K562 (cell line): ENCODE data around the gene ZNF319. TPM values are rescaled to one million over a fixed set of nuclear protein-coding genes. Genes with fewer than 3 reads are reported as not detected.
A peak's percentile ranks its signal among the peaks of the same experiment; 100 is the strongest.

Source experiments
- CEBPB ChIP-seq: fragments of 450-650 bp; IDR thresholded peaks from 2 replicates; pipeline ENCODE4 v1.6.1; 2016; ENCODE audit warnings: missing genetic modification characterization, missing compliant biosample characterization
- GTF2E2 ChIP-seq: fragments of 200-800 bp; sonication (Bioruptor generic); IDR thresholded peaks from 2 replicates; pipeline ENCODE4 v1.6.1; 2016; ENCODE audit warnings: missing genetic modification characterization, missing compliant biosample characterization
- HNRNPLL ChIP-seq: fragments of 200-400 bp; formaldehyde crosslinking; IDR thresholded peaks from 2 replicates; pipeline ENCODE4 v1.6.1; 2017; ENCODE audit warnings: low read length, low read depth, mild to moderate bottlenecking; ENCODE audit not compliant: poor library complexity, severe bottlenecking
- PHF8 ChIP-seq: fragments of 200-600 bp; sonication (generic); IDR thresholded peaks from 2 replicates; pipeline ENCODE4 v1.6.1; 2012; ENCODE audit warnings: mixed run types, mild to moderate bottlenecking, inconsistent platforms, low read length, moderate library complexity, borderline replicate concordance
- RBM34 ChIP-seq: fragments of 200-400 bp; formaldehyde crosslinking; IDR thresholded peaks from 2 replicates; pipeline ENCODE4 v1.6.1; 2018; ENCODE audit warnings: low read length, borderline replicate concordance; ENCODE audit not compliant: insufficient read depth
- ZNF217 ChIP-seq: sonication (generic); formaldehyde crosslinking; IDR thresholded peaks from 2 replicates; pipeline ENCODE4 v1.8.0; 2022; ENCODE audit warnings: mild to moderate bottlenecking, missing genetic modification reagents
- ZZZ3 ChIP-seq: fragments of 450-650 bp; IDR thresholded peaks from 2 replicates; pipeline ENCODE4 v1.6.1; 2016; ENCODE audit warnings: antibody characterized with exemption, mild to moderate bottlenecking, moderate library complexity
- polyA plus RNA-seq, 8 experiments: library from polyadenylated mRNA; depleted of rRNA in 4 of 8; stranded (reverse) in 5 of 8; unstranded in 3 of 8; fragments of >200 nt; fragmentation: Nextera tagmentation in 2 of 8; fragmentation: Illumina TruSeq in 1 of 8; extraction: Ambion mirVana in 2 of 8; extraction: Trizol in 1 of 8; gene quantifications; 2 replicates each; pipeline versions ENCODE4 v1.2.1 to v1.2.3, GENCODE V29; 2011 to 2014; ENCODE audit warnings: inconsistent platforms in 1 of 8, missing spikeins in 1 of 8
- total RNA-seq, 7 experiments: library from RNA; depleted of rRNA in 6 of 7; stranded (reverse); fragments of >200 nt in 6 of 7; fragmentation: Illumina TruSeq in 2 of 7; extraction: Trizol in 2 of 7; gene quantifications; 2 replicates each; pipeline versions ENCODE4 v1.2.1 to v1.2.3, GENCODE V29; 2011 to 2021; ENCODE audit warnings: low replicate concordance in 1 of 7
- TF ChIP-seq, protein P1 (sequence below): sonication (generic); formaldehyde crosslinking; IDR thresholded peaks from 2 replicates; pipeline ENCODE4 v1.8.0; 2022; ENCODE audit warnings: mild to moderate bottlenecking, missing genetic modification reagents, borderline replicate concordance
- TF ChIP-seq, protein P2 (sequence below), 2 experiments: fragments of 450-650 bp; IDR thresholded peaks; 2 replicates each; pipeline ENCODE4 v1.6.1; 2016
- TF ChIP-seq, protein P3 (sequence below), 2 experiments: fragments of 450-650 bp; conservative IDR thresholded peaks; 2 replicates each; pipeline ENCODE4 v1.6.1; 2017; ENCODE audit warnings: mild to moderate bottlenecking in 2 of 2, moderate library complexity in 2 of 2

ZNF319 gene
- total and polyA plus RNA-seq, 9 of the 15 experiments (the other 6 are each of a cell fraction or from before 2014, with no cell fraction given) = 0.20 to 5.7 (median 1.4) TPM

DNA sequence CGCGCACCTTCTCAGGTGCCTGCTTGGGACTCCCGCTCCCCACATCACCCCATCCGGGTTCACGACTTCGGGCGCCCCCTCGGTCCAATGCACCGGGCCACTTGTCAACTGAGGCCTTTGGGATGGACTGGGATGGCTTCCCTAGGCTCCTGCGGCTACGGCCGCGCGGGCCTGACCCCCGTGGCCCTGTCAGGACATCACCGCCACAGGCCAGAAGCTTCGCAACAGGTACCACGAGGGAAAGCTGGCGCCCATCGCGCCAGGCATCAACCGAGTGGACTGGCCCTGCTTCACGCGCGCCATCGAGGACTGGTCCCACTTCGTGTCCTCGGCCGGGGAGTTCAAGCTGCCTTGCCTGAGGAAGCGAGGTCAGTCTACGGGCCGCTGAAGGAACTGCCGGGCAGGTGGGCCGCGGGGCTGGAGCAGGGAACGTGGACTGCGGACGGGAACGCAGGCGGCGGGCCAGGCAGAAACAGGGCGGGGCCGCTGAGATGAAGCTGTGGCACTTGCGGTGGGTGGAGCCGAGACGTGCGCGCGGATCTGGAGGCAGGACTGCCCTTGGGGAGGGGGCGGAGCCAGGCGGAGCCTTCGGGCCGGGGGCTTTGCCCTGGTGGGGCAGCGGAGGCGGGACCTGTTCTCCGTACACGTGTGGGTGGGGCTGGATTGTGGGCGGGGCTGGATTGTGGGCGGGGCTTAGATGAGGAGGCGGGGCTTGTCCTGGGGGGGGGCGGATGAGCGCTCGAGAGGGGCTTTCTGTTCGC is 15.8 kb downstream of the ZNF319 start (continued):
- TF ChIP-seq HNRNPLL = peak; percentile 96
- no peak for TF ChIP-seq ZZZ3
- no peak for TF ChIP-seq ZNF217 (CRISPR knock-in tag)
- peak; percentile 61; the same call in 1 of the 2 replicates for TF ChIP-seq PHF8
- TF ChIP-seq, protein P1, sequence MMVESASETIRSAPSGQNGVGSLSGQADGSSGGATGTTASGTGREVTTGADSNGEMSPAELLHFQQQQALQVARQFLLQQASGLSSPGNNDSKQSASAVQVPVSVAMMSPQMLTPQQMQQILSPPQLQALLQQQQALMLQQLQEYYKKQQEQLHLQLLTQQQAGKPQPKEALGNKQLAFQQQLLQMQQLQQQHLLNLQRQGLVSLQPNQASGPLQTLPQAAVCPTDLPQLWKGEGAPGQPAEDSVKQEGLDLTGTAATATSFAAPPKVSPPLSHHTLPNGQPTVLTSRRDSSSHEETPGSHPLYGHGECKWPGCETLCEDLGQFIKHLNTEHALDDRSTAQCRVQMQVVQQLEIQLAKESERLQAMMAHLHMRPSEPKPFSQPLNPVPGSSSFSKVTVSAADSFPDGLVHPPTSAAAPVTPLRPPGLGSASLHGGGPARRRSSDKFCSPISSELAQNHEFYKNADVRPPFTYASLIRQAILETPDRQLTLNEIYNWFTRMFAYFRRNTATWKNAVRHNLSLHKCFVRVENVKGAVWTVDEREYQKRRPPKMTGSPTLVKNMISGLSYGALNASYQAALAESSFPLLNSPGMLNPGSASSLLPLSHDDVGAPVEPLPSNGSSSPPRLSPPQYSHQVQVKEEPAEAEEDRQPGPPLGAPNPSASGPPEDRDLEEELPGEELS = 0 out of 2 replicates have a peak, but pooled peaks have one; percentile 38
- no peak for TF ChIP-seq CEBPB (tag)
- TF ChIP-seq, protein P2, sequence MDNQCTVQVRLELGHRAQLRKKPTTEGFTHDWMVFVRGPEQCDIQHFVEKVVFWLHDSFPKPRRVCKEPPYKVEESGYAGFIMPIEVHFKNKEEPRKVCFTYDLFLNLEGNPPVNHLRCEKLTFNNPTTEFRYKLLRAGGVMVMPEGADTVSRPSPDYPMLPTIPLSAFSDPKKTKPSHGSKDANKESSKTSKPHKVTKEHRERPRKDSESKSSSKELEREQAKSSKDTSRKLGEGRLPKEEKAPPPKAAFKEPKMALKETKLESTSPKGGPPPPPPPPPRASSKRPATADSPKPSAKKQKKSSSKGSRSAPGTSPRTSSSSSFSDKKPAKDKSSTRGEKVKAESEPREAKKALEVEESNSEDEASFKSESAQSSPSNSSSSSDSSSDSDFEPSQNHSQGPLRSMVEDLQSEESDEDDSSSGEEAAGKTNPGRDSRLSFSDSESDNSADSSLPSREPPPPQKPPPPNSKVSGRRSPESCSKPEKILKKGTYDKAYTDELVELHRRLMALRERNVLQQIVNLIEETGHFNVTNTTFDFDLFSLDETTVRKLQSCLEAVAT (IDR thresholded peaks at IDR 0.05) = 0 out of 4 replicates have a peak, but pooled peaks of 1 of the 2 experiments have one; percentile 55
- no peak for TF ChIP-seq RBM34
- TF ChIP-seq GTF2E2 (tag) = no peak
- TF ChIP-seq, protein P3, sequence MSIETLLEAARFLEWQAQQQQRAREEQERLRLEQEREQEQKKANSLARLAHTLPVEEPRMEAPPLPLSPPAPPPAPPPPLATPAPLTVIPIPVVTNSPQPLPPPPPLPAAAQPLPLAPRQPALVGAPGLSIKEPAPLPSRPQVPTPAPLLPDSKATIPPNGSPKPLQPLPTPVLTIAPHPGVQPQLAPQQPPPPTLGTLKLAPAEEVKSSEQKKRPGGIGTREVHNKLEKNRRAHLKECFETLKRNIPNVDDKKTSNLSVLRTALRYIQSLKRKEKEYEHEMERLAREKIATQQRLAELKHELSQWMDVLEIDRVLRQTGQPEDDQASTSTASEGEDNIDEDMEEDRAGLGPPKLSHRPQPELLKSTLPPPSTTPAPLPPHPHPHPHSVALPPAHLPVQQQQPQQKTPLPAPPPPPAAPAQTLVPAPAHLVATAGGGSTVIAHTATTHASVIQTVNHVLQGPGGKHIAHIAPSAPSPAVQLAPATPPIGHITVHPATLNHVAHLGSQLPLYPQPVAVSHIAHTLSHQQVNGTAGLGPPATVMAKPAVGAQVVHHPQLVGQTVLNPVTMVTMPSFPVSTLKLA (conservative IDR thresholded peaks at IDR 0.05) = peak in 1 of 2 experiments; percentile 46; a peak in 2 of 4 replicates
- TF ChIP-seq, all 486 proteins: peak for 40
